Activated CD8-positive, alpha-beta memory T cell treated with anti-CD3 and anti-CD28 coated beads, Interleukin-2, amount 50 U/mL, for 1 hour (primary cell): ENCODE measurements around the gene ZNF729.
"Not testable (repeated sequence)": the region's sequence is repeated elsewhere in the genome, so short reads cannot be mapped to it uniquely, and the experiment has no call there.

ENCODE experiments used
- DNase-seq: peaks from one replicate; pipeline ENCODE4 v3.0.0-alpha.2; 2020; ENCODE audit errors: extremely low read depth

Gene ZNF729

DNA sequence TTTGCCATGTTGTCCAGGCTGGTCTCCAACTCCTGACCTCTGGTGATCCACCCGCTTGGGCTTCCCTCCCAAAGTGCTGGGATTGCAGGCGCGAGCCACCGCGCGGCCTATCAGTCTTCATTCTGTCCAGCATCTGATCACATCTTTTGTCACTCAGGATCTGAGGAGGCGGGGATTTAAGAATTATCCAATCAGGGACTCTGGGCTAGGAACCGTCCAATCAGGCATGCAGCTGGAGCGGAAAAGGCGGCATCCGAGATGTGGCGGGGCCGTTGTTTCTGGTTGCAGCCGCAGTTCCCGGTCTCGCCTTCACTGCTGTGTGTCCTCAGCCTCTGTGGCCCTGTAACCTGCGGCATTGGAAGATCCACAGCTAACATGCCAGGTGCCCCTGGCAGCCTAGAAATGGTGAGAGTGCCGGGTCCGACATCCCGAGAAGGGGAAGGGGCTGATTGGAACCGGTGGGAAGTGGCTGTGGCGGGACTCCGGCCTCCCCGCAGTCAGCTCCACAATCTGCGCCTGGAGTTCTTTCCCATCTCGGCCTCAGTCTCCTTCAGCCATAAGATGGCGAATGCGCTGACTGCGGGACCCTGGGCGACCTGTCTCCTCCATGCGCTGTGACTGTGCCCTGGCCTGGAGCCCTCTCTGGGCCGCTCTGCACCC is at the start of gene ZNF729:
Gene ZNF729 (plus strand): TSS at position 291 of the 660 bp plus-strand sequence. CDS start 85 bp downstream, at position 376.
- no peak for DNase-seq

DNA sequence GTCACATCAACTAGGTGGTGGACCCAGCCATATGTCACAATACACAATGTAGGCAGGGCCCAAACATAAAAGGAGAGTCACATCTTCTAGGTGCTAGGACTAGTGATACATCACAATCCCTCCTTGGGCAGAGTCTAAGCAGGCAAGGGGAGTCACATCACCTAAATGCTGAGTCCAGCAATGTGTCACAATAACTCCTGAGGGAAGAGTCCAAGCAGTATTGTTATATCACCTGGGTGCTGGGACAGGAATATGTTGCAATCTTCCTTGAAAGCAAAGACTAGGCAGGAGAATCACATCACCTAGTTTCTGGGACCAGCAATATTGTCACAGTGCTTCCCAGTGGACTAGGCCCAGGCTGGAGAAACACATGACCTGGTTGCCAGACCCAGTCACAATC is 29.4 kb upstream of the ZNF729 start:
- DNase-seq = no peak

DNA sequence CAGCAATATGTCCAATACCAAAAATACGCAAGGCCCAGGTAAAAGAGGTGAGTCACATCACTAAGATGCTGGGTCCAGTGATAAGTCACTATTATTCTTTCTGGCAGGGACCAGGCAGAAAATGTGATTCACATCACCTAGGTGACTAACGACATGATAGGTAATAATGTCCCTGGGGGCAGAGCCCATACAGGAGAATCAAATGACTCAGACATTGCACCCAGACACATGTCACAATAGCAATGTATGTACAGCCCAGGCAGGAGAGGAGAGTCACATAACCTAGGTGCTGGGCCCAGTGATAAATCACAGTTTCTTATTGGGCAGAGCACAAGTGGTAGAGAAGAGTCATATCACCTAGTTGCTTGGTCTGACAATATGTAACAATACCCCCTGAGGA is 28.9 kb upstream of the ZNF729 start:
- DNase-seq = no peak

DNA sequence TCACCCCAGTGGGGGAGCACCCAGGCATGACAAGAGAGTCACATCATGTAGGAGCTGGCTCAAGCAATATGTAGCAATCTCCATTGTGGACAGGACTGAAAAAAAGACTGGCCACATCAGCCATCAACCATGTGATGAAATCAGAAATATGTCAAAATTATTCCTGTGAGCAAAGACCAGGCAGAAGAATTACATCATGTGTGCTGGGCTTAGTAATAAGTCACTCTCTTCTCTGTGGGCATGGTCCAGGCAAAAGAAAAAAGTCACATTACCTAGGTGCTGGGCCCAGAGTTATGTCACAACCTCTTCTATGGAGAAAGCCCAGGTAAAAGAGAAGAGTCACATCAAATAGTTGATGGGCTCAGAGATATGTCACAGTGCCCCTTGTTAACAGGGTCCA is 28.3 kb upstream of the ZNF729 start:
- no peak for DNase-seq

DNA sequence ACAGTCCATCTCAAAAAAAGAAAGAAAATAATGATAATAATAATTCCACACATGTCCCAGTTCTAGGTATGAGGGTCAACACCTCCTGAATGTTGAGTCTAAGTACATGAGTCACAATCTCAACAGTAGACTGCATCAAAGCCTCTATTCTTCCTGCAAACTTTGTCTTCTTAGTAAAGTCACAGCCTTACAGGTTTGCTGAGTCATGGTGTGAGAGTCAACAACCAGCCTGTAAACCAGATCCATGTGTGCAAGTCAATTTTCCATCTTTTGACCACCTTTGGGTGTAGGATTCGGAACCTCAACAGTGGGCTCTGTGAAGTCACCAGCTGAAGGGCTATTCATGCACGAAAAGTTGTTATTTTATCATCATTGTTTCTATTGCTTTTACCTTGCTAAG is 25.7 kb upstream of the ZNF729 start:
- no peak for DNase-seq

DNA sequence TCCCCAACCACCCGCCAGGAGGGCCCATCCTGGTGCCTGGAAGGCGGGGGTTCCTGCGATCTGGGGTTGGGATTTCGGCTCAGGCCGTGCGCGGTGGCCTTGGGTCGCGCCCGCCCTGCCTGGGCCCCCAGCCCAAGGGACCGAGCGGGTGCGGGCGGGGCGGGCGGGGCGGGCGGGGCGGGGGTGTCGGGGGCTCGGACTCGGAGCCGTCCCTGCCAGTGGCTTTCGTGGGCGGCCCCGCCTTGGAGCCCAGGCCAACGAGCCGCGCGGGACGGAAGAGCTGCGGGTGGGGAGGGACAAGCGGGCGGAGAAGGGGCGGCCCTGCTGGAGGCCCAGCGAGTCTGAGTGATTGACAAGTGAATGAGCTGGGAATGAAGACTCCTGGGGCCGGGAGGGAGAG is 24.6 kb upstream of the ZNF729 start:
- no peak for DNase-seq

DNA sequence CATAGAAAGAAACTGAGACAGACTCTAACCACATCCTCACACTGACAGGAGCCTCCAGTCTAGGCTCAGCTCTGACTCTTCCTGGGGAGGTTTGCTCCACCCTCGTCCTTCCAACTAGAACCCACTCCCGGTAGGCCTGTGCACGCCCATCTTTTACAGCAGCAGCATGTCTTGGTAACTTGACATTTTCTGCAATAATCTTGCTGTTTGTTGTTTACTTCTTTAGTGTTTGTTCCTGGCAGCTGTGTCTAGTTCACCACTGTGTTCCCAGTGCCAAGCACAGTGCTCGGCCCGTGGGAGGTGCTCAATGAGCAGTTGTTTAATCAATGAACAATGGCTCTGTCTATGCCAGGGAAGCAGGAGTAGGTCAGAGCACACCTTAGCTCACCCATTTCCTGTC is 23.1 kb upstream of the ZNF729 start:
- DNase-seq = no peak

DNA sequence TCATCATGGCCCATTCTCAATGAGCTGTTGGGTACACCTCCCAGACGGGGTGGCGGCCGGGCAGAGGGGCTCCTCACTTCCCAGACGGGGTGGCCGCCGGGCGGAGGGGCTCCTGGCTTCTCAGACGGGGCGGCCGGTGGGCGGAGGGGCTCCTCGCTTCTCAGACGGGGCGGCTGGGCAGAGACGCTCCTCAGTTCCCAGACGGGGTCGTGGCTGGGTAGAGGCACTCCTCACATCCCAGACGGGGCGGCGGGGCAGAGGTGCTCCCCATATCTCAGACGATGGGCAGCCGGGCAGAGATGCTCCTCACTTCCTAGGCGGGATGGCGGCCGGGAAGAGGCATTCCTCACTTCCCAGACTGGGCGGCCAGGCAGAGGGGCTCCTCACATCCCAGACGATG is 35.3 kb downstream of the ZNF729 start:
- DNase-seq = not testable (repeated sequence)

DNA sequence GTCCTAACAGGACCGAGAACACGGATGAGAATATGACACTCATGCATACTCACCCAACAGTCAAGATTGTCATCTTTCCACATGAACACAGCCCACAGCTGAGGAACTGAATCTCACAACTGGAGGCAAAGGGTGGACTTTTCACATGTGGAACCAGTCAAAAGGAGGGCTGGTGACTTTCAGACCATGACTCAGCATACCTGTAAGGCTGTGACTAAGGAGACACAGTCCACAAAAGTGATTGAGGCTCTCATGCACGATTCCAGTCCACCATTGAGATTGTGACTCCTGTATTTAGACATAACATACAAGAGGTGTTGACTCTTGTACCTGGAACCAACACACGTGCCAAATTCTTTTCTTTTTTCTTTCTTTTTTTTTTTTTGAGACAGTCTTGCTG is 40.0 kb downstream of the ZNF729 start:
- no peak for DNase-seq

DNA sequence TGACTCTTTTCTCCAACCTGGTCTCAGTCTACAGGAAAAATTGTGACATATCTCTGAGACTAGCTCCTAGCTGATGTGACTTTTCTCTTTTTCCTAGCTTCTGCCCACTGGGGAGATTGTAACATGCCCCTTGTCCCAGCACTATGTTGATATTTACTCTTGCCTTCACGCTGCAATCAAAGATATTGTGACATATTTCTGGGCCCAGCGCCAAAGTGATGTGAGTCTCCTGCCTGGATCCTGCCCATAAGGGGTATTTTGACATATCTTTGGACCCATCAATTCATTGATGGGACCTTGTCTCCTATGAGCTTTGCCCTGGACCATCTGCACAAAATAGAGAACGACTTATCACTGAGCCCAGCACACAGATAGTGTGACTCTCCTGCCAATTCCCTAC is 41.1 kb downstream of the ZNF729 start:
- no peak for DNase-seq

DNA sequence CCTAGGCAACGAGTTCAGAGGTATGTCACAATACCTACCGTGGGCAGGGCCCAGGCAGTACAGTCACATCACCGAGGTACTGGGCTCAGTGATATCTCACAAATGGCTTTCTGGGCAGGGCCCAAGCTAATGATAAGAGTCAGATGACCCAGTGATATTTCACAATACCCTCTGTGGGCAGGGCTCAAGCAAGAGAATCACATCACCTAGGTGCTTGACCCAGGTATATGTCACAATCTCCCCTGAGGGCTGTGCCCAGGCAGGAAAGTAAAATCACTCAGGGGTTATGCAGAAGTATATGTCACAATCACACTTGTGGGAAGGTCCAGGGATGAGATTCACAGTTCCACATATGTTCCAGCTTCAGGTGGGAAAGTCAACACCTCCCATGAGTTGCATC is 45.3 kb downstream of the ZNF729 start:
- no peak for DNase-seq

DNA sequence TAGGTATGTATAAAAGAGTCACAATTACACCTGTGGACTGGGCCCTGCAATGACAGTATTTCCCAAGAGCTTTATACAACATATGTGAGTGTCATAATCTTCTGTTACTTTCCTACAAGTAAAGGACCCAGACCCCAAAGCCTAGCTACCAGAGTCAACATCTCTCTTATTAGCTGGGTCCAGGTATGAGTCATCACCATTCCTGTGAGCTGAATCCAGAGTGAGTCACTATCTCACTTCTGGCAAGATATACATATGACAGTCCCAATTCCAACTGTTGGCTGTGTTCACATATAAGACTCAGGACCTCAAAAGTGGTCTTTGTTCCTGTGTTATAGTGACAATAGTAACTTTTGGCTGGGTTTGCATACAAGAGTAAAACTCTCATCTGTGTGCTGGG is 46.7 kb downstream of the ZNF729 start:
- DNase-seq = no peak

DNA sequence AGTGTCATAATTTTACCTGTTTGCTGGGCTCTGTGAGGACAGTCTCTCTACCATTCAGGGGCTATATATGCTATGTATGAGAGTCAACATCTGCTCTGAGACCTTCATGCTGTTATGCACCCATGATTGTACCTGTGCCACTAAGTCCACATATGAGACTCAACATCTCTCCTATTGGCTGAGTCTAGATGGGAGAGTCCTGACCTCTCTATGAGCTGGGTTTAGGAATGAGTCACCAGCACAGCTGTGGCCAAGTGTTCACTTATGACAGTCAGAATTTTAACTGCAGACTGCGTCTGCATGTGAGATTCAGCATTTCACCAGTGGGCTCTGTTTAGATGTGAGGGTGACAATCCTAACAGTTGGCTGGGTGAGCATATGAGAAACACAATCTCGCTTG is 49.5 kb downstream of the ZNF729 start:
- no peak for DNase-seq

DNA sequence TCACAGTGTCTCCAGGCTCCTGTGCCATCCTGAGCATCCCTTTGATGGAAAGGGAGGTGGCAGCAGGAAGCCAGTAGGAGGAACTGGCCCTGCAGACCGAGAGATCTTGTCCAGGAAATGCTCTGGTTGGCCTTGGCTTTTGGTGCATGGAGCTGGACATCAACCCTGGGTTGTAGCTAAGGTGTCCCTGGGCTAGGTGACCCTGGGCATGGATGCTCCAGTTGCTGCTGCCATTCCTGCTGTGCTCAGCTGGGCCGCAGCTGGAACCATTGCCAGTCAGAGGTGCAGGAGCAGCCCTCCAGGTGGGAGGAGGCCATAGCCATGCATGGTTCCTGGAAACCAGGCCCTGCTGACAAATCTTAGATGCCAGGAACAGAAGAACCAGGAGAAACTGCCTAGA is 68.4 kb downstream of the ZNF729 start:
- DNase-seq = no peak
